Activated naive CD4-positive, alpha-beta T cell treated with anti-CD3 and anti-CD28 coated beads, Interleukin-2, amount 10 ng/mL, durations not matched to agents 7 days and 5 days (primary cell): ENCODE results near the gene UPK3A.
"Not testable (repeated sequence)": the region's sequence is repeated elsewhere in the genome, so short reads cannot be mapped to it uniquely, and the experiment has no call there.

ENCODE experiments used
- CTCF ChIA-PET: fragments of 350-600 bp; sonication (Branson Sonifier 250); formaldehyde crosslinking; loops from one replicate; lab custom pipeline; 2021; ENCODE audit warnings: antibody characterized with exemption; lab: Charles Lee
- DNase-seq: peaks from one replicate; pipeline ENCODE4 v3.0.0-alpha.2; 2020
- H3K27ac Mint-ChIP-seq: one replicate; pipeline ENCODE4 v1.8.0; 2021; ENCODE audit warnings: mild to moderate bottlenecking, moderate library complexity, mixed read lengths
- H3K27me3 Mint-ChIP-seq: one replicate; pipeline ENCODE4 v1.8.0; 2021; ENCODE audit warnings: mild to moderate bottlenecking, mixed read lengths
- H3K36me3 Mint-ChIP-seq: one replicate; pipeline ENCODE4 v1.8.0; 2021; ENCODE audit warnings: mixed read lengths
- H3K4me1 Mint-ChIP-seq: one replicate; pipeline ENCODE4 v1.8.0; 2021; ENCODE audit warnings: mixed read lengths
- H3K4me3 Mint-ChIP-seq: one replicate; pipeline ENCODE4 v1.8.0; 2021; ENCODE audit warnings: mild to moderate bottlenecking, moderate library complexity, mixed read lengths
- H3K9me3 Mint-ChIP-seq: one replicate; pipeline ENCODE4 v1.8.0; 2021; ENCODE audit warnings: mixed read lengths

UPK3A gene

DNA sequence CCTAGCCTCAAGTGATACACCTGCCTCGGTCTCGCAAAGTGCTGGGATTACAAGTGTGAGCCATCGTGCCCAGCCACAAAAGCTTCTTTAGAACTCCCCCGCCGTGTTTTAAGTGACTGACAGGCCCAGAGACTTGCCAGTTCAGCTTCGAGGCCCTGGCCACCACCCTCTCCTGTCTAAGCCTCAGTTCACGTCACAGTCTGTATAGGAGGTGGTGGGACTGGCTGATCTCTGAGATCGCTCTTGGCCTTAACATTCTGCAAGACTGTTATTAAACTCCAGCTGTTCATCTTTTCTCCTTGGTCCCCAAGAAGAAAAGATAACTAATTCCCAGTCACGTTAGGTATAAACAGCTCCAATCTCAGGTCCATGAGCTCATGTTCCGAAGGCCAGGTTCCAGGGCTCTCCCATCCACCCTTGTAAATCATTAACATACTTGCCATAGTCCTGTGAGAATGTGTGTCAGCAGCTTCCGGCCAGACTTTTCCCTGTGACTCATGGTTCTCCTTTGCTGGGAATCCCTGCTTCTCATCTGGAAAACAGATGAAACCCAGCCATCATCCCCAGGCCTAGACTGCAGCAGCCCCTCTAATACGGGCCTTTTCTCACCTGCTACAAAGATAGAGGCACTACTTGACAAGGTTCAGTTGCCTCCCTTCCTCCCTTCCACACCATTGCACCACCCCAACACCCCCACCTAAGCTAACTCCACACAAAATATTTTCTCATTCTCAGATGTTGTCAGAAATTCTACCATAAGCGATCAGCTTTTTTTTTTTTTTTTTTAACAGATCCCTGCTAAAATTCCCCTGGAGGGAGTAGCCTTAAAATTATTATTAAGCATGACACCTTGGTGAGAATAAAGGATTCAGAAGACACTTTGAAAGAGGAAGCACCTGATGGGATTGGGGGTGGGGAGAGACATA lies 38.4 kb upstream of the UPK3A start:
- Mint-ChIP-seq H3K27ac (peak overlapping the region; percentile 91), H3K27me3 (no peaks in the 10 kb centered on the region), H3K36me3 (no peaks in the 10 kb centered on the region), H3K9me3 (no peaks in the 10 kb centered on the region), H3K4me3 (no peak overlapping the region), H3K4me1 (peaks cover 45% of the 10 kb centered on the region)
- DNase-seq: no peak
- CTCF ChIA-PET: no interaction called here

DNA sequence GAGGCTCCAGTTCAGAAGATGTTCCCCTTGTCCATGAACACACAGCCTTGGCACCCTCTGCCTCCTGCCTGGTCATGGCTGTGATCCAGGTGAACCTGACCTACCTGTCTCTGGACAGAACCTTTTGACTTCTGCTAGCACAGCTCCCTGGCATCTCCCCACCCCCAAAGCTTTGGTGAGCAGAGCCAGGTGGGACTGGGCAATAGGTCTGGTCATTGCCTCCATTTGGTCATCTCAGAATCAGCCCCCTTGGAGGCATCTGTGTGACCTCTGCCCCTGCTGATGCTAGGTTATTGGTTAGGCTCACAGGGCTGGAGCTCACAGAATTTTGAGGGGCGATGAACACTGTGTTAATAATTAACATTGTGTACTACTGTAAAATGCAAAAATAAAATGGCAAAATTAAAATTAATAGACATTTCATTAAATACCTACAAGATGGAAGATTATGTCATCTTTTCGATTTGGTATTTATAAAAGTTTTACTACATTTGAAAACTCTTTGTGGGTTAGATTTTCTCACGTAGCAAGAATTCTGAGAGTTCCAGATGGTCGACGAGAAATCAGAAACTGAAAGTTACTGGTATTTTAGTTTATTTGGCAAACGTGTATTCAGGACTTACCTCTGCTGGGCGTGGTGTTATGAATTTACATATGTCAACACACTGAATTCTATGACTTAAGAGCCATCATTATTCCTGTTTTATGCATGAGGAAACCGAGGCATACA lies 35.8 kb upstream of the UPK3A start:
- Mint-ChIP-seq H3K27me3 (no peaks in the 10 kb centered on the region), H3K4me3 (no peak overlapping the region), H3K9me3 (no peaks in the 10 kb centered on the region), H3K27ac (no peak overlapping the region), H3K4me1 (peaks cover 36% of the 10 kb centered on the region), H3K36me3 (no peaks in the 10 kb centered on the region)
- CTCF ChIA-PET: no interaction called here
- DNase-seq: no peak

DNA sequence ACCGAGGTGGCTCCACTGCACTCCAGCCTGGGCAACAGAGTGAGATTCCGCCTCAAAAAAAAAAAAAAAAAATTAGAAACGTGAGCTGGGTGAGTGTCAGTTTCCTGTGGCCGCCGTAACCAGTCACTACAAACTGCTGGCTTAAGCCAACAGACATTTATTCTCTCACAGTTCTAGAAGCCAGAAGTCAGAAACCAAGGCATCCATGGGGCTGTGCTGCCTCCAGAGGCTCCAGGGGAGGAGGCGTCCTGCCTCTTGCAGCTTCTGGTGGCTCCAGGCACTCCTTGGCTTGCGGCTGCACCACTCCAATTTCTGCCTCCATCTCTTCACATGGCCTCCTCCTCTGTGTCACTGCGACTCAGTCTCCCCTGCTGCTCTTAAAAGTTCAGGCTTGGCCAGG lies 32.9 kb upstream of the UPK3A start:
- H3K36me3 Mint-ChIP-seq: no peaks in the 10 kb centered on the region
- CTCF ChIA-PET: interaction anchor here (1.5 kb wide), 1 partner anchor 43 kb away, joined by 4 read pairs; no protein-coding TSS in a partner anchor
- H3K27ac Mint-ChIP-seq: no peak overlapping the region
- no peaks in the 10 kb centered on the region for H3K9me3 Mint-ChIP-seq
- H3K4me3 Mint-ChIP-seq: no peak overlapping the region
- DNase-seq: no peak
- H3K27me3 Mint-ChIP-seq: no peaks in the 10 kb centered on the region
- H3K4me1 Mint-ChIP-seq: peaks cover 29% of the 10 kb centered on the region

DNA sequence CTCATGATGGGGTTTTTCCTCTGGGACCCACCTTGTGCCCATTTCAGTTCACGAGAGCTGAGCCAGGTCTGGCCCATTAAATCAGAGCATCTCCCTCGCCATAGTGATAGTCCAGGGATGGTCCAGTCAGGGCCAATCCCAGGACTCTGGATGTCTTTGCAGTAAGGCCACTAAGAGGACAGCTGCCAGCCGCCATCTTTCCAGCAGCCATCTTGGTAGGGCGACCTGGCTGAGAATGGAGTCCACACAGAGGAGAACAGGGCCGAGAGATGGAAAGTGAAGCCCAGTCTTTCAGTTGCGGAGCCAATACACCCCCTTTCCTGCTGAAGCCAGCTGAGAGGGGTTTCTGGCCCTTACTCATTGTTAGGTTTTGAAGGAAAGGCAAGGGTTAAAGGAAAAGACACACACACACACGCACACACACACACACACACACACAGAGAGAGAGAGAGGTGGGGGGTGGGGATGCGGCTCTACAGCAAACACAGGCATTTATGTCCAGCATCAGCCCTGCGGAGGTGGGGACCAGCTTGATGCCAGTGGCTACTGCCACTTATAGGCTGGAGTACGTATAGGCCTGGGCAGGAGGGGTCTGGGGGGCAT lies 31.6 kb upstream of the UPK3A start:
- H3K4me1 Mint-ChIP-seq: peaks cover 19% of the 10 kb centered on the region
- H3K4me3 Mint-ChIP-seq: no peak overlapping the region
- H3K27ac Mint-ChIP-seq: no peak overlapping the region
- DNase-seq: no peak
- CTCF ChIA-PET: interaction anchor here (1.5 kb wide), 1 partner anchor 45 kb away, joined by 4 read pairs; no protein-coding TSS in a partner anchor
- H3K9me3 Mint-ChIP-seq: no peaks in the 10 kb centered on the region
- H3K36me3 Mint-ChIP-seq: no peaks in the 10 kb centered on the region
- no peaks in the 10 kb centered on the region for H3K27me3 Mint-ChIP-seq

DNA sequence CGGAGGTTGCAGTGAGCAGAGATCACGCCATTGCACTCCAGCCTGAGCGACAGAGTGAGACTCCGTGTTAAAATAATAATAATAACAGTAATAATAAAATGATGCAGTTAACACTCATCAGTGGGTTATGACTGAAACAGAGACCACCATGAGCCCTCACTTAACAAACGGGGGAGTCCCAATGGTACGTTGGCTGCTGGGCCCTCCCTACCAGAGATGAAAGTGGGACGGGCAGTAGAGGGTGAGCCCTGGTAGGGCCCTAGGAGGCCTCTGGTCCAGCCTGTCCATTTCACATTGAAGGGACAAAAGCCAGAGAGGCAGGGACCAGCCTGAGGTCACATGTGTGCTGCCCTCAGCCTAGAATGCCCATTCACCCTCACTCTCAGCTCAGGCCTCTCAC lies 30.4 kb upstream of the UPK3A start:
- no peaks in the 10 kb centered on the region for H3K9me3 Mint-ChIP-seq
- CTCF ChIA-PET: no interaction called here
- H3K4me3 Mint-ChIP-seq: no peak overlapping the region
- DNase-seq: no peak
- no peak overlapping the region for H3K27ac Mint-ChIP-seq
- H3K27me3 Mint-ChIP-seq: peaks cover 1% of the 10 kb centered on the region
- H3K4me1 Mint-ChIP-seq: peaks cover 9% of the 10 kb centered on the region
- H3K36me3 Mint-ChIP-seq: no peaks in the 10 kb centered on the region

DNA sequence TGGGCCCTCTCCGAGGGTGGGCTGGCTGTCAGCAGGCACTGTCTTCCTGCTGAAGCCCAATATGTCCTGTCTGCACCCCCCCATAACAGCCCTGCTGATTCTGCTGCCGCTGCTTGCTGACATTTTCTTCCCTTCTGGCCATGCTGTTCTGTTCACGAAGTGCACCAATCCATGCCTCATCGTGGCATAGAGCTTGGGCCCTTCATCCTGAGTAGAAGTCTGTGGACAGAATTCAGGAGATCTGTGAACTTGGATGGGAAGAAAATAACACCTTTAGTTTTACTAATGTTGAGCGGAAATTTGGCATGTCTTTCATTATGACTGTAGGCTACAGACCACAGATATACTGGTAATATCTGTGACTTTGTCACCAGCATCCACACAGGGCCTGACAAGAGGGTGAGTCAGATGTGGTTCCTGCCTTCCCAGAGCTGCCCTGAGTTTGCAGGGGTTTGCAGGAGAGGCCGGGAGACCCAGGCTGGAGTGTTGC lies 29.9 kb upstream of the UPK3A start:
- H3K4me3 Mint-ChIP-seq: no peak overlapping the region
- CTCF ChIA-PET: no interaction called here
- peaks cover 6% of the 10 kb centered on the region for H3K27me3 Mint-ChIP-seq
- peaks cover 6% of the 10 kb centered on the region for H3K4me1 Mint-ChIP-seq
- H3K9me3 Mint-ChIP-seq: no peaks in the 10 kb centered on the region
- H3K27ac Mint-ChIP-seq: peak overlapping the region; percentile 26
- H3K36me3 Mint-ChIP-seq: no peaks in the 10 kb centered on the region
- no peak for DNase-seq

DNA sequence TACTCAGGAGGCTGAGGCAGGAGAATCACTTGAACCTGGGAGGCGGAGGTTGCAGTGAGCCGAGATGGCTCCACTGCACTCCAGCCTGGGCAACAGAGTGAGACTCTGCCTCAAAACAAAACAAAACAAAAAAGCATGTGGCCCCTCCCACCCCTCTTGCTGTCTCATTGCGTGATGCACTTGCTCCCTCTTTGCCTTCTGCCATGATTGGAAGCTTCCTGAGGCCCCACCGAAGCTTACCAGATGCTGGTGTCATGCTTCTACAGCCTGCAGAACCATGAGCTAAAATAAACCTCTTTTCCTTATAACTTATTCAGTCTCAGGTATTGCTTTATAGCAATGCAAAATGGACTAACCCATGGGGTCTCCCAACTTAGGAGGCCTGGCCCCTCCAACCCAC lies 26.8 kb upstream of the UPK3A start:
- CTCF ChIA-PET, DNase-seq, H3K4me1 Mint-ChIP-seq, H3K36me3 Mint-ChIP-seq, H3K4me3 Mint-ChIP-seq, H3K27ac Mint-ChIP-seq, H3K9me3 Mint-ChIP-seq: not testable (repeated sequence)
- H3K27me3 Mint-ChIP-seq: peaks cover 36% of the 10 kb centered on the region

DNA sequence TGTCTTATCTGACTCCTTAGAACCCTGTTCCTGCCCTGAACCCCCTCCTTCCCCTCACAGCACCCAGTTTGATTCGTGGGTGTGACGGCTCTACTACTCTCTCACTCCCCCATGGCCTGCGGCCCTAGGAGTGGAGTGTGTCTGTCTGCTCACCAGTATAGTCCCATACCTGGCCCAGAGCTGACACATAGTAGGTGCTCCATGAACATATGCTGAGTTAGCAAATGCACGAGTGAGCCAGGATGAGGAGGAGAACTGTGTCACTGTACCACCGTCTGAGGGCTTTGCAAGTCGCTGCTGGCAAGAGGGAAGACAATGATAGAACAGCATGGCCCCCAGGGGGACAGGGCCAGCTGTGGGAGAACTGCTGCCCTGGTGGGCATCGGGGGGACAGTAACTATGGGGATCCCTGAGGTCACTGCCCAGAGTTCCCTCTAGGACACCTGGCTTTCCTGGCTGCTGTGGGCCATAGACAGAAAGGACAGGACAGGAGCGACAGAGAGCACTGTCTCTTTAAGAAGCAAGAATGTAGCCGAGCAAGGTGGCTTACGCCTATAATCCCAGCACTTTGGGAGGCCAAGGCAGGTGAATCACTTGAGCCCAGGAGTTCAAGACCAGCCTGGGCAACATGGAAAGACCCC lies 24.9 kb upstream of the UPK3A start:
- peaks cover 2% of the 10 kb centered on the region for H3K4me1 Mint-ChIP-seq
- H3K36me3 Mint-ChIP-seq: no peaks in the 10 kb centered on the region
- H3K9me3 Mint-ChIP-seq: no peaks in the 10 kb centered on the region
- H3K27me3 Mint-ChIP-seq: peaks cover 55% of the 10 kb centered on the region
- H3K27ac Mint-ChIP-seq: no peak overlapping the region
- DNase-seq: no peak
- CTCF ChIA-PET: no interaction called here
- no peak overlapping the region for H3K4me3 Mint-ChIP-seq

DNA sequence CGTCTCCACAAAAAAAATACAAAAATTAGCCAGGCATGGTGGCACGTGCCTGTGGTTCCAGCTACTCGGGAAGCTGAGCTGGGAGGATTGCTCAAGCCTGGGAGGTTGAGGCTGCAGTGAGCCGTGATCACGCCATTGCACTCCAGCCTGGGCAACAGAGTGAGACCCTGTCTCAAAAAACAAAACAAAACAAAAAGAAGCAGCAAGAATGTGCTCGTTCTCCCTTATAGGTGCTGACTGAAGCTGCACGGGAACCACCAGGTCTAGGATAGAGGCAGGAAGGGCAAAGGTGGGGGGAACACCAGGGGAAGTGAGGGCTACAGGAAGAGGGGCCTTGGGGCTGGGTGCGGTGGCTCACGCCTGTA lies 24.4 kb upstream of the UPK3A start:
- H3K27ac Mint-ChIP-seq, CTCF ChIA-PET, DNase-seq, H3K4me3 Mint-ChIP-seq, H3K36me3 Mint-ChIP-seq, H3K4me1 Mint-ChIP-seq, H3K9me3 Mint-ChIP-seq: not testable (repeated sequence)
- H3K27me3 Mint-ChIP-seq: peaks cover 58% of the 10 kb centered on the region

DNA sequence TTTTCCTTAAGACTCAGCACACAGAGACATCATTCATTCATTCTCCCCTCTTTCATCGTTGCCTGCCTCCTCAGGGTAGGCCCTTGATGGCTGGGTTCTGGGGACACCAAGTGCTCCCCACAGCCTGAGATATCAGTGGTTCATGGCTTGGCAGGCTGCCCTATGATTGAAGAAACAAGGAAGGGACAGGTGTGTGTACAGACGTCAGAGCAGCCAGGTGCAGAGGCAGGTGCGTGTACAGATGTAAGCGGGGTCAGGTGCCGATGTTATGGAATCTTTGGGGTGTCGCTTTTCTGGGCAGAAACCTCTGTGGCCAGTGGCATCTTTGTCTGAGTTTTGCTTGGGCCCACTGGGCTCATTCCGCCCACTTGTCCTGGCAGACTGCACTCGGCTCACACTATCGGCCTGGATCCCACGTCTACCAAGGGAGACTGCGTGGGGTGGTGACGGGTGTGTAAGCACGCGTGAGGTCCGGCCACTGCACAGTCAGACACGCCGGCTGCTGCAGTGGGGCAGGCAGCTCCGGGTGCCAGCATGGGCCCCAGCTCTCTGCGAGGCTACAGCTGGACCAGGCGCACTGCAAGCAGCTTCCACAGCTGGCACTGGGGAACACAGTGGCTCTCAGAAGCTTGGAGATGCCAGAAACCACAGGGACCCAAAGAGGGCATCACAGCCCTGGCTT lies 23.2 kb upstream of the UPK3A start:
- Mint-ChIP-seq H3K9me3 (no peaks in the 10 kb centered on the region), H3K4me3 (no peak overlapping the region)
- CTCF ChIA-PET: interaction anchor here (0.6 to 1.2 kb wide), 4 partner anchors 10 to 256 kb away, joined by 3 to 4 read pairs (median 3); no protein-coding TSS in a partner anchor

DNA sequence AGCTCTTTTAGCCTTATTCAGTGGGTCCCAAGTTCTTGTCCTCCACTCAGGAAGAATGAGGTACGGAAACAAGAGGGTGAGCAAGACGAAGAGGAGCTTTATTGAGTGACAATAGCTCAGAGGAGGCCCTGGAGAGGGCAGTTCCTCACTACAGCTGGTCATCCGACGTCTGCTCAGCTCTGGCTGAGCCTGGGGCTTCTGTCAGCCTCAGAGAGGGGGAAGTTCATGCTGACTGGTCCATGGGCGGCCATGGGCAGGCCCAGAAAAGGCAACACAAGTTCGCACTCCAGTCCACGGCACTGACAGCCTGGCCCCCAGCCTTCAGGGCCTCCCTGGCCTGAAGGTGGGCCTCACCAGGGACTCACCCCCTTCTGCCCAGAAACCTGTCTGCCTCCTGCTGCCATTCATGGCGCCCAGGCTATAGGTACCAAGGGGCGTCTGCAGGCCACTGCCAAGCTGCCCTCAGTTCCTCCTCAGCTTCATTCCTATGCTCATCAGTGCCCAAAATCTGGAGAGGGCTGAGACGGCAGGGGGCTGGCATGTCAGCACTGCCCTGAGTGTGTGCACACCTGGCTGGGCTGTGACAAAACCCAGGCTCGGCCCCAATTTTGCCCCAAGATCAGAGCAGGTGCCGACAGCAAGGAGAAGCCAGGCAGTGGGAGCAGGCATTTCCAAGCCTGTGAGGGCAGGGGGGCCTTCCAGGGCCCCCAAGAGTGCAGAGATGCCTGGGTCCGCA lies 22.4 kb upstream of the UPK3A start:
- no peaks in the 10 kb centered on the region for H3K9me3 Mint-ChIP-seq
- H3K4me1 Mint-ChIP-seq: no peaks in the 10 kb centered on the region
- H3K4me3 Mint-ChIP-seq: no peak overlapping the region
- H3K27me3 Mint-ChIP-seq: peaks cover 76% of the 10 kb centered on the region
- CTCF ChIA-PET: interaction anchor here (0.6 to 1.2 kb wide), 4 partner anchors 9 to 255 kb away, joined by 3 to 4 read pairs (median 3); no protein-coding TSS in a partner anchor
- DNase-seq: no peak
- no peaks in the 10 kb centered on the region for H3K36me3 Mint-ChIP-seq
- no peak overlapping the region for H3K27ac Mint-ChIP-seq

More for the DNA sequence above, 23.2 kb upstream of the UPK3A start:
- no peaks in the 10 kb centered on the region for H3K4me1 Mint-ChIP-seq
- no peak for DNase-seq
- H3K27ac Mint-ChIP-seq: no peak overlapping the region
- no peaks in the 10 kb centered on the region for H3K36me3 Mint-ChIP-seq
- H3K27me3 Mint-ChIP-seq: peaks cover 70% of the 10 kb centered on the region

DNA sequence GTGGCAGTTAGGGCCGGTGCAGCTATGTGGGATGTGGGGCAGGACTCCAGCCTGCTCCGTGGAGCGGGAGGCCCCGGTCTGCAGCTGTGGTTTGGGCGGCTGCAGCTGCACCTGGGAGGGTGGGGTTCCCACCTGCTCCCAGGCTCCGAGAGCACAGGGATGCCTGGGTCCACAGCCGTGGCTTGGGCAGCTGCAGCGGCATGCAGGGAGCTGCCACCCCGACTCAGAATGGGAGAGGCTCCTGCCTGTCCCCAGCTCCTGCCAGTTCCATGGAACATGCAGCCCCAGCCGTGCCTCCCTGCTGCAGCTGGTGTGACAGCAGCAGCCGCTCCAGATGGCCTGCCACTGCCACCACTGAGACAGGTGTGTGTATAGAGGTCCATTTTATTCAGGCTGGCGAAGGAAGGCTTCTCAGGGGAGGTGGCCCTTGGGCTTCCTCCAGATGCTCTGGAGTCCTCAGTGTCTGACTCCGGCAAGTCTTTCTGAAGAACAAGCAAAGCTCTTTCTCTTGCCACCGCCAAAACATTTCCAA lies 21.8 kb upstream of the UPK3A start:
- no peaks in the 10 kb centered on the region for H3K36me3 Mint-ChIP-seq
- no peaks in the 10 kb centered on the region for H3K4me1 Mint-ChIP-seq
- no peak overlapping the region for H3K4me3 Mint-ChIP-seq
- CTCF ChIA-PET: no interaction called here
- DNase-seq: no peak
- peaks cover 83% of the 10 kb centered on the region for H3K27me3 Mint-ChIP-seq
- no peak overlapping the region for H3K27ac Mint-ChIP-seq
- H3K9me3 Mint-ChIP-seq: no peaks in the 10 kb centered on the region
